GM12878 (cell line): ENCODE measurements around the gene FAM124B. TPM values are rescaled to one million over a fixed set of nuclear protein-coding genes. Genes with fewer than 3 reads are reported as not detected.

Experiments used
- ATAC-seq: fragments of 200-7000 bp; cut with Tn5 transposase; 3 replicates; pipeline ENCODE4 v1.9.1; 2020; ENCODE audit warnings: mild to moderate bottlenecking, moderate library complexity
- BruUV-seq: library from RNA; stranded (reverse); fragments of 400-500 nt; replicated peaks from 2 replicates; lab custom pipeline; 2021; lab: Mats Ljungman, UMichigan
- CTCF ChIA-PET: fragments of 300-600 bp; sonication (Branson Sonifier 250); formaldehyde crosslinking; extraction: SDS; loops from one replicate; lab custom pipeline; 2021; ENCODE audit warnings: inconsistent platforms; lab: Yijun Ruan, JAX
- POLR2A ChIA-PET: fragments of 350-600 bp; formaldehyde crosslinking; extraction: SDS; loops from one replicate; lab custom pipeline; 2021; ENCODE audit warnings: inconsistent platforms; lab: Charles Lee
- RAD21 ChIA-PET: fragments of 300-600 bp; sonication (Branson Sonifier 250); formaldehyde crosslinking; loops from one replicate; lab custom pipeline; 2023; ENCODE audit warnings: antibody characterized with exemption; ENCODE audit not compliant: unreplicated experiment; lab: Charles Lee
- SMC1A ChIA-PET: fragments of 300-600 bp; sonication (Branson Sonifier 250); formaldehyde crosslinking; loops from one replicate; lab custom pipeline; 2023; ENCODE audit not compliant: unreplicated experiment, uncharacterized antibody; lab: Charles Lee
- DNase-seq: peaks from one replicate; pipeline ENCODE4 v3.0.0-alpha.2; 2011; ENCODE audit warnings: low read depth, low spot score
- FAIRE-seq: peaks from 3 replicates; lab custom pipeline; 2011; peaks lifted over from hg19 to GRCh38; lab: Jason Lieb, UNC
- H2AFZ ChIP-seq: 2 replicates; pipeline ENCODE4 v1.6.0; 2011; ENCODE audit warnings: low read depth, low read length, control low read depth; ENCODE audit not compliant: control insufficient read depth
- H3K27ac ChIP-seq: 2 replicates; pipeline ENCODE4 v1.5.1; 2011; ENCODE audit warnings: control low read depth; ENCODE audit not compliant: control insufficient read depth, insufficient read depth
- H3K27me3 ChIP-seq, 2 experiments: replicated peaks in 1 of 2; 2 replicates each; pipeline versions ENCODE4 v1.6.0 to v1.6.1; 2011; ENCODE audit warnings: low read length in 1 of 2; ENCODE audit not compliant: control insufficient read depth in 2 of 2, insufficient read depth in 2 of 2
- H3K36me3 ChIP-seq, 2 experiments: 2 replicates each; pipeline ENCODE4 v1.5.1; 2011; ENCODE audit warnings: low read length in 1 of 2; ENCODE audit not compliant: control insufficient read depth in 2 of 2, insufficient read depth in 2 of 2
- H3K4me1 ChIP-seq: 2 replicates; pipeline ENCODE4 v1.6.1; 2011; ENCODE audit warnings: mild to moderate bottlenecking, low read length, moderate library complexity, mixed read lengths; ENCODE audit not compliant: control insufficient read depth, insufficient read depth
- H3K4me2 ChIP-seq: 2 replicates; pipeline ENCODE4 v1.6.0; 2011; ENCODE audit warnings: control low read depth; ENCODE audit not compliant: control insufficient read depth, insufficient read depth
- H3K4me3 ChIP-seq: fragments of 200-600 bp; sonication (generic); 2 replicates; pipeline ENCODE4 v1.5.1; 2016
- H3K79me2 ChIP-seq: 2 replicates; pipeline ENCODE4 v1.6.0; 2011; ENCODE audit warnings: low read length; ENCODE audit not compliant: control insufficient read depth, insufficient read depth
- H3K9ac ChIP-seq: 2 replicates; pipeline ENCODE4 v1.8.0; 2011; ENCODE audit warnings: low read length, control low read depth, mixed read lengths; ENCODE audit not compliant: control insufficient read depth, insufficient read depth
- H3K9me3 ChIP-seq: replicated peaks from 3 replicates; pipeline ENCODE4 v1.5.1; 2011; ENCODE audit warnings: mild to moderate bottlenecking, low read length; ENCODE audit not compliant: control insufficient read depth, insufficient read depth
- H4K20me1 ChIP-seq: 2 replicates; pipeline ENCODE4 v1.6.0; 2011; ENCODE audit not compliant: control insufficient read depth, insufficient read depth
- BCLAF1 ChIP-seq: fragments of 450-650 bp; IDR thresholded peaks from 2 replicates; pipeline ENCODE4 v1.6.1; 2017; ENCODE audit warnings: antibody characterized with exemption, mild to moderate bottlenecking, moderate library complexity
- CBX5 ChIP-seq: sonication (generic); IDR thresholded peaks from 2 replicates; pipeline ENCODE4 v1.6.1; 2016; ENCODE audit warnings: low read depth, moderate library complexity, mild to moderate bottlenecking, inconsistent platforms
- CEBPB ChIP-seq, 2 experiments: fragments of 150-350 bp in 1 of 2; IDR thresholded peaks; 2 replicates each; pipeline ENCODE4 v1.6.1; 2012 to 2014; ENCODE audit warnings: low read depth in 2 of 2, low read length in 2 of 2, borderline replicate concordance in 1 of 2, inconsistent platforms in 1 of 2
- E4F1 ChIP-seq: fragments of 450-650 bp; IDR thresholded peaks from 2 replicates; pipeline ENCODE4 v1.6.1; 2018; ENCODE audit warnings: borderline replicate concordance, mild to moderate bottlenecking; ENCODE audit not compliant: partially characterized antibody
- EP300 ChIP-seq, 2 experiments: fragments of 150-350 bp in 1 of 2; IDR thresholded peaks; 2 replicates each; pipeline ENCODE4 v1.6.1; 2011 to 2012; ENCODE audit warnings: low read depth in 2 of 2, low read length in 2 of 2, borderline replicate concordance in 1 of 2, improper control_type of control experiment in 1 of 2, inconsistent platforms in 1 of 2; ENCODE audit not compliant: control insufficient read depth in 1 of 2
- POLR2AphosphoS5 ChIP-seq: IDR thresholded peaks from 2 replicates; pipeline ENCODE4 v1.6.1; 2011; ENCODE audit warnings: mild to moderate bottlenecking, low read length, inconsistent platforms
- RCOR1 ChIP-seq: conservative IDR thresholded peaks from 2 replicates; pipeline ENCODE4 v1.6.1; 2012; ENCODE audit warnings: low read depth, low read length, improper control_type of control experiment
- TCF12 ChIP-seq: IDR thresholded peaks from 2 replicates; pipeline ENCODE4 v1.6.1; 2011; ENCODE audit warnings: low read depth, mild to moderate bottlenecking, low read length
- ZBED1 ChIP-seq: IDR thresholded peaks from 2 replicates; pipeline ENCODE4 v1.6.1; 2016; ENCODE audit warnings: borderline replicate concordance
- WGBS: methylation state at CpG from one replicate; pipeline ENCODE4 v1.1.6; 2016; ENCODE audit warnings: low lambda C conversion rate; ENCODE audit not compliant: insufficient replicate concordance, insufficient coverage; ENCODE audit errors: missing lambda C conversion rate; 5-methylcytosine and 5-hydroxymethylcytosine counted together
- in situ Hi-C: fragments of 300-500 bp; cut with MboI; formaldehyde crosslinking; loops from 9 replicates; pipeline ENCODE4 v1.14.3; 2018; ENCODE audit warnings: mixed read lengths
- intact Hi-C: fragments of 100-400 bp; cut with micrococcal nuclease; formaldehyde crosslinking; loops from one replicate; pipeline ENCODE4 v1.14.2; 2022; ENCODE audit not compliant: unreplicated experiment
- polyA plus RNA-seq, 11 experiments: library from polyadenylated mRNA; depleted of rRNA in 4 of 11; unstranded in 6 of 11; stranded (reverse) in 5 of 11; fragments of >200 nt; fragmentation: Nextera tagmentation in 4 of 11; fragmentation: Illumina TruSeq in 1 of 11; extraction: Ambion mirVana in 4 of 11; extraction: Trizol in 1 of 11; gene quantifications; 1 replicate in 1 of 11; 2 replicates in 10 of 11; pipeline versions ENCODE4 v1.2.1 to v1.2.3, GENCODE V29; 2011 to 2016; ENCODE audit warnings: inconsistent platforms in 2 of 11, missing spikeins in 2 of 11, low read depth in 1 of 11
- total RNA-seq, 4 experiments: library from RNA; depleted of rRNA in 3 of 4; stranded (reverse); fragments of >200 nt in 3 of 4; fragmentation: Illumina TruSeq in 1 of 4; extraction: Trizol in 1 of 4; gene quantifications; 2 replicates each; pipeline versions ENCODE4 v1.2.1 to v1.2.3, GENCODE V29; 2013 to 2021

The FAM124B gene
- total and polyA plus RNA-seq, 10 of the 15 experiments (the other 5 are each of a cell fraction or from before 2014, with no cell fraction given) = not detected

GRCh38 chr2:224366267-224366844 is 35.6 kb downstream of the FAM124B start (continued):
- TF ChIP-seq BCLAF1 = no peak

- H3K4me2 ChIP-seq = no peak overlapping the region
- ChIA-PET SMC1A (no interaction called here), CTCF (interaction anchor here (2.1 kb wide), 1 partner anchor 282 kb away, joined by 7 read pairs; no protein-coding TSS in a partner anchor), POLR2A (no interaction called here), RAD21 (no interaction called here)
- BruUV-seq = no TSS peak
- H3K4me3 ChIP-seq = no peak overlapping the region
- no peaks in the 10 kb centered on the region for H4K20me1 ChIP-seq
- intact Hi-C loops = loop anchor here (5.0 kb wide), 1 partner anchor 393 kb away; no protein-coding TSS in a partner anchor
- no peaks in the 10 kb centered on the region for H3K9me3 ChIP-seq
- no peaks in the 10 kb centered on the region for H3K36me3 ChIP-seq
- WGBS = 60% methylated on average over 9 of the region's 9 CpGs
- H2AFZ ChIP-seq = no peak overlapping the region
- no peaks in the 10 kb centered on the region for H3K4me1 ChIP-seq
- no peak overlapping the region for H3K9ac ChIP-seq
- no peak for FAIRE-seq
- H3K79me2 ChIP-seq = no peaks in the 10 kb centered on the region
- H3K27ac ChIP-seq = no peak overlapping the region
- DNase-seq = no peak
- H3K27me3 ChIP-seq = no peaks in the 10 kb centered on the region
- no peak for ATAC-seq
- in situ Hi-C loops = loop anchor here (25.0 kb wide), 1 partner anchor 647 kb away; no protein-coding TSS in a partner anchor
- TF ChIP-seq ZBED1 (no peak), CBX5 (no peak), EP300 (IDR thresholded peaks at IDR 0.05; ENCODE audit: borderline replicate concordance in 1 of 2, control insufficient read depth in 1 of 2, low read depth in 2 of 2, low read length in 2 of 2) (no peak), E4F1 (no peak), TCF12 (no peak), RCOR1 (no peak), CEBPB (IDR thresholded peaks at IDR 0.05; ENCODE audit: borderline replicate concordance in 1 of 2, low read depth in 2 of 2, low read length in 2 of 2) (no peak), POLR2AphosphoS5 (no peak), BCLAF1 (no peak)
Measured at GRCh38 chr2:224365331-224365730, 36.6 kb downstream of the FAM124B start.
